Measurements from ENCODE around the gene LRPAP1. TPM values are rescaled to one million over a fixed set of nuclear protein-coding genes. Genes with fewer than 3 reads are reported as not detected.
"Not testable (repeated sequence)": the region's sequence is repeated elsewhere in the genome, so short reads cannot be mapped to it uniquely, and the experiment has no call there.

LRPAP1 gene
- 81.6 and 139 TPM in 2 replicates for total RNA-seq

GRCh38 chr4:3531879-3532750 lies at the start of gene LRPAP1:
TSS of gene LRPAP1 (minus strand) at chr4:3532422. CDS start at chr4:3532412, 10 bp downstream.
- no peak for TF ChIP-seq CTCF (conservative IDR thresholded peaks at IDR 0.05; ENCODE audit: low read depth, low read length)

GRCh38 chr4:3581334-3582090 lies 49.3 kb upstream of the LRPAP1 start:
- H3K4me3 ChIP-seq (ENCODE audit: low read depth, low read length); DNase-seq (ENCODE audit: low read depth): not testable (repeated sequence)

More at GRCh38 chr4:3531879-3532750, at the start of gene LRPAP1:
- H3K4me3 ChIP-seq (ENCODE audit: low read depth, low read length): peak within 1 kb of the TSS; percentile 94
- DNase-seq (ENCODE audit: low read depth): no peak

GRCh38 chr4:3580859-3581258 lies 48.6 kb upstream of the LRPAP1 start:
- not testable (repeated sequence) for H3K4me3 ChIP-seq (ENCODE audit: low read depth, low read length); DNase-seq (ENCODE audit: low read depth)

GRCh38 chr4:3578527-3579144 lies 46.4 kb upstream of the LRPAP1 start:
- DNase-seq (ENCODE audit: low read depth); H3K4me3 ChIP-seq (ENCODE audit: low read depth, low read length): not testable (repeated sequence)

- H3K4me3 ChIP-seq (ENCODE audit: low read depth, low read length); DNase-seq (ENCODE audit: low read depth): not testable (repeated sequence)
These were observed 45.8 kb upstream of the LRPAP1 start for GRCh38 chr4:3578052-3578451.

GRCh38 chr4:3577208-3577892 lies 45.1 kb upstream of the LRPAP1 start:
- not testable (repeated sequence) for DNase-seq (ENCODE audit: low read depth); H3K4me3 ChIP-seq (ENCODE audit: low read depth, low read length)

- not testable (repeated sequence) for H3K4me3 ChIP-seq (ENCODE audit: low read depth, low read length); DNase-seq (ENCODE audit: low read depth)
These were observed 44.4 kb upstream of the LRPAP1 start for GRCh38 chr4:3576533-3577207.

GRCh38 chr4:3575426-3576369 lies 43.5 kb upstream of the LRPAP1 start:
- not testable (repeated sequence) for H3K4me3 ChIP-seq (ENCODE audit: low read depth, low read length); DNase-seq (ENCODE audit: low read depth)

GRCh38 chr4:3574865-3575264 lies 42.6 kb upstream of the LRPAP1 start:
- DNase-seq (ENCODE audit: low read depth); H3K4me3 ChIP-seq (ENCODE audit: low read depth, low read length): not testable (repeated sequence)

GRCh38 chr4:3574346-3574745 lies 42.1 kb upstream of the LRPAP1 start:
- H3K4me3 ChIP-seq (ENCODE audit: low read depth, low read length); DNase-seq (ENCODE audit: low read depth): not testable (repeated sequence)

- H3K4me3 ChIP-seq (ENCODE audit: low read depth, low read length): no peak overlapping the region
- no peak for DNase-seq (ENCODE audit: low read depth)
- no peak for TF ChIP-seq CTCF (conservative IDR thresholded peaks at IDR 0.05; ENCODE audit: low read depth, low read length)
These were observed 40.9 kb upstream of the LRPAP1 start for GRCh38 chr4:3573131-3573530.
